PC-3 (cell line): ENCODE measurements around the gene TTC19. TPM values are rescaled to one million over a fixed set of nuclear protein-coding genes. Genes with fewer than 3 reads are reported as not detected.

Experiments used
- ATAC-seq: fragments of 200-7000 bp; cut with Tn5 transposase; 2 replicates; pipeline ENCODE4 v1.9.1; 2020; ENCODE audit warnings: mild to moderate bottlenecking, moderate library complexity
- BruUV-seq: library from RNA; stranded (reverse); fragments of 400-500 nt; replicated peaks from 2 replicates; lab custom pipeline; 2021; lab: Mats Ljungman, UMichigan
- CTCF ChIA-PET: fragments of 300-600 bp; sonication (Branson Sonifier 250); formaldehyde crosslinking; loops from one replicate; lab custom pipeline; 2022; ENCODE audit warnings: antibody characterized with exemption; lab: Charles Lee
- POLR2A ChIA-PET: fragments of 300-600 bp; sonication (Branson Sonifier 250); formaldehyde crosslinking; loops from one replicate; lab custom pipeline; 2022; ENCODE audit warnings: antibody characterized with exemption; ENCODE audit not compliant: unreplicated experiment; lab: Charles Lee
- DNase-seq: peaks from one replicate; pipeline ENCODE4 v3.0.0-alpha.2; 2015
- H2AFZ ChIP-seq: fragments of 300-600 bp; sonication (generic); 2 replicates; pipeline ENCODE4 v1.6.0; 2016; ENCODE audit warnings: antibody characterized with exemption, low read length
- H3F3A ChIP-seq: fragments of 300-600 bp; sonication (generic); one replicate; pipeline ENCODE4 v1.6.0; 2017; ENCODE audit warnings: antibody characterized with exemption, low read length, control low read depth, mild to moderate bottlenecking; ENCODE audit not compliant: unreplicated experiment
- H3K27ac ChIP-seq: fragments of 300-600 bp; sonication (generic); 2 replicates; pipeline ENCODE4 v1.5.1; 2016; ENCODE audit warnings: mild to moderate bottlenecking, low read length
- H3K27me3 ChIP-seq: fragments of 300-600 bp; sonication (generic); 2 replicates; pipeline ENCODE4 v1.6.1; 2016; ENCODE audit warnings: low read length, mixed read lengths
- H3K36me3 ChIP-seq: fragments of 300-600 bp; sonication (generic); 2 replicates; pipeline ENCODE4 v1.6.1; 2016; ENCODE audit warnings: low read depth, mixed run types, low read length, mixed read lengths
- H3K4me1 ChIP-seq: fragments of 300-600 bp; sonication (generic); 2 replicates; pipeline ENCODE4 v1.5.1; 2016; ENCODE audit warnings: low read length; ENCODE audit not compliant: insufficient read depth
- H3K4me2 ChIP-seq: fragments of 300-600 bp; sonication (generic); 2 replicates; pipeline ENCODE4 v1.6.0; 2016; ENCODE audit warnings: low read length
- H3K4me3 ChIP-seq: fragments of 300-600 bp; sonication (generic); 2 replicates; pipeline ENCODE4 v1.5.1; 2016; ENCODE audit warnings: mild to moderate bottlenecking, low read length, mixed read lengths
- H3K79me2 ChIP-seq: fragments of 300-600 bp; sonication (generic); 2 replicates; pipeline ENCODE4 v1.6.1; 2017; ENCODE audit warnings: low read length, mixed read lengths
- H3K9ac ChIP-seq: fragments of 300-600 bp; sonication (generic); 2 replicates; pipeline ENCODE4 v1.6.0; 2016; ENCODE audit warnings: mild to moderate bottlenecking, low read length
- H3K9me2 ChIP-seq: fragments of 300-600 bp; sonication (generic); replicated peaks from 2 replicates; pipeline ENCODE4 v1.6.1; 2016; ENCODE audit warnings: mixed run types, low read length, mixed read lengths
- H3K9me3 ChIP-seq: fragments of 300-600 bp; sonication (generic); 2 replicates; pipeline ENCODE4 v1.6.1; 2016; ENCODE audit warnings: low read length, mixed read lengths
- H4K20me1 ChIP-seq: fragments of 300-600 bp; sonication (generic); 2 replicates; pipeline ENCODE4 v1.6.1; 2016; ENCODE audit warnings: low read length, mixed read lengths
- CTCF ChIP-seq: fragments of 300-600 bp; sonication (generic); conservative IDR thresholded peaks from 2 replicates; pipeline ENCODE4 v1.5.1; 2017; ENCODE audit warnings: antibody characterized with exemption, low read depth, mild to moderate bottlenecking, low read length
- EZH2 ChIP-seq: fragments of 300-600 bp; sonication (generic); IDR thresholded peaks from one replicate; pipeline ENCODE4 v1.6.1; 2017; ENCODE audit warnings: antibody characterized with exemption, mild to moderate bottlenecking, low read length; ENCODE audit not compliant: unreplicated experiment
- EZH2phosphoT487 ChIP-seq: fragments of 300-600 bp; sonication (generic); IDR thresholded peaks from 2 replicates; pipeline ENCODE4 v1.6.1; 2018; ENCODE audit warnings: mild to moderate bottlenecking, antibody characterized with exemption, low read length, borderline replicate concordance
- intact Hi-C: fragments of 100-400 bp; cut with micrococcal nuclease; formaldehyde crosslinking; loops from 2 replicates; pipeline ENCODE4 v1.9.0; 2023
- total RNA-seq: library from RNA; depleted of rRNA; stranded (reverse); fragments of >200 nt; gene quantifications from 2 replicates; pipeline ENCODE4 v1.2.3, GENCODE V29; 2014

Gene TTC19
- total RNA-seq, 1 experiment from 2014 or later: 187 TPM

GRCh38 chr17:15998031-15998562 lies 1.5 kb upstream of the TTC19 start:
- peak overlapping the region; percentile 88 for H3K27ac ChIP-seq
- H3K4me2 ChIP-seq: peak overlapping the region; percentile 89
- ChIA-PET CTCF (interaction anchor here (0.9 kb wide), 1 partner anchor 53 kb away, joined by 3 read pairs; the partner anchor contains the start of gene ADORA2B), POLR2A (no interaction called here)
- no peak for ATAC-seq
- peak overlapping the region; percentile 94 for H3K4me3 ChIP-seq
- H3K36me3 ChIP-seq: peaks cover 24% of the 10 kb centered on the region
- peak overlapping the region; percentile 92 for H3K9ac ChIP-seq
- no TSS peak for BruUV-seq
- H4K20me1 ChIP-seq: peaks cover 31% of the 10 kb centered on the region
- H3K79me2 ChIP-seq: peaks cover 77% of the 10 kb centered on the region
- intact Hi-C loops: loop anchor here (1.0 to 2.0 kb wide), 3 partner anchors 39 to 170 kb away; no protein-coding TSS in a partner anchor
- H3K4me1 ChIP-seq: peaks cover 38% of the 10 kb centered on the region
- peak; percentile 64 for DNase-seq
- H3F3A ChIP-seq: no peaks in the 10 kb centered on the region
- no peaks in the 10 kb centered on the region for H3K9me3 ChIP-seq
- no peaks in the 10 kb centered on the region for H3K9me2 ChIP-seq
- no peak for TF ChIP-seq EZH2
- no peak for TF ChIP-seq CTCF
- no peak for TF ChIP-seq EZH2phosphoT487
- no peak overlapping the region for H2AFZ ChIP-seq
- no peaks in the 10 kb centered on the region for H3K27me3 ChIP-seq

GRCh38 chr17:15999974-16000827 lies 577 bp downstream of the TTC19 start:
- Histone ChIP-seq H3K9me3 (no peaks in the 10 kb centered on the region), H3K27ac (peak overlapping the region; percentile 88), H3K27me3 (no peaks in the 10 kb centered on the region), H3K9ac (peak overlapping the region; percentile 92), H4K20me1 (peaks cover 50% of the 10 kb centered on the region), H3K4me3 (peak overlapping the region; percentile 94), H2AFZ (no peak overlapping the region), H3K79me2 (peaks cover 88% of the 10 kb centered on the region), H3F3A (no peaks in the 10 kb centered on the region), H3K4me1 (peaks cover 38% of the 10 kb centered on the region), H3K4me2 (peak overlapping the region; percentile 89), H3K9me2 (no peaks in the 10 kb centered on the region), H3K36me3 (peaks cover 44% of the 10 kb centered on the region)
- peak; percentile 36 for ATAC-seq
- CTCF ChIA-PET: no interaction called here
- BruUV-seq: TSS peak; percentile 36
- intact Hi-C loops: loop anchor here (2.0 kb wide), 1 partner anchor 41 kb away; no protein-coding TSS in a partner anchor
- POLR2A ChIA-PET: interaction anchor here (0.6 kb wide), 3 partner anchors 53 to 350 kb away, joined by 4 to 10 read pairs (median 6); no protein-coding TSS in a partner anchor
- no peak for TF ChIP-seq EZH2phosphoT487
- no peak for TF ChIP-seq EZH2
- TF ChIP-seq CTCF: no peak
- DNase-seq: peak; percentile 38
